ENCODE measurements around the gene CPSF4L. TPM values are rescaled to one million over a fixed set of nuclear protein-coding genes. Genes with fewer than 3 reads are reported as not detected.

Gene CPSF4L
- total RNA-seq, 4 donors from 2014 or later: not detected

GRCh38 chr17:73228748-73229236, 32.9 kb downstream of the CPSF4L start:
- no peak for TF ChIP-seq EP300 (IDR thresholded peaks at IDR 0.05)
- no peak for TF ChIP-seq CTCF (IDR thresholded peaks at IDR 0.05)
- no peak for TF ChIP-seq POLR2A (IDR thresholded peaks at IDR 0.05)
- WGBS, 2 donors: 0 to 3% methylated on average over 2 of the region's 2 CpGs
- Histone ChIP-seq H3K9me3 (no peaks in the 10 kb centered on the region), H3K27ac (peak overlapping the region in 3 of 4 donors; percentile 23 to 69 (median 67)), H3K4me3 (no peak overlapping the region), H3K4me1 (peaks cover 2 to 65% (median 31%) of the 10 kb centered on the region in 4 donors), H3K36me3 (no peaks in the 10 kb centered on the region), H3K27me3 (no peaks in the 10 kb centered on the region)
- peak; percentile 52 to 67 for DNase-seq (ENCODE audit: low spot score in 2 of 2)

- Histone ChIP-seq H3K9me3 (no peaks in the 10 kb centered on the region), H3K27ac (peak overlapping the region in 2 of 4 donors; percentile 38 to 57)
- WGBS, 2 donors: 61 to 65% methylated on average over 6 of the region's 6 CpGs
Observed at GRCh38 chr17:73227944-73228343, 33.7 kb downstream of the CPSF4L start.

GRCh38 chr17:73227379-73227778, 34.3 kb downstream of the CPSF4L start:
- H3K4me3 ChIP-seq: no peak overlapping the region
- WGBS, 2 donors: 53 to 64% methylated on average over 3 of the region's 3 CpGs
- peaks cover 2 to 67% (median 28%) of the 10 kb centered on the region in 4 donors for H3K4me1 ChIP-seq
- H3K27ac ChIP-seq: peak overlapping the region in 2 of 4 donors; percentile 38 to 57
- peaks cover 0 to 5% (median 0%) of the 10 kb centered on the region in 3 donors for H3K36me3 ChIP-seq
- DNase-seq (ENCODE audit: low spot score in 2 of 2): no peak
- TF ChIP-seq CTCF (IDR thresholded peaks at IDR 0.05): no peak
- TF ChIP-seq EP300 (IDR thresholded peaks at IDR 0.05): no peak
- no peak for TF ChIP-seq POLR2A (IDR thresholded peaks at IDR 0.05)
- no peaks in the 10 kb centered on the region for H3K27me3 ChIP-seq
- no peaks in the 10 kb centered on the region for H3K9me3 ChIP-seq

More at GRCh38 chr17:73227944-73228343, 33.7 kb downstream of the CPSF4L start:
- TF ChIP-seq EP300 (IDR thresholded peaks at IDR 0.05) (no peak), CTCF (IDR thresholded peaks at IDR 0.05) (no peak), POLR2A (IDR thresholded peaks at IDR 0.05) (no peak)
- Histone ChIP-seq H3K4me3 (no peak overlapping the region), H3K36me3 (peaks cover 0 to 2% (median 0%) of the 10 kb centered on the region in 3 donors), H3K27me3 (no peaks in the 10 kb centered on the region), H3K4me1 (peaks cover 2 to 63% (median 28%) of the 10 kb centered on the region in 4 donors)
- DNase-seq (ENCODE audit: low spot score in 2 of 2): no peak

- Histone ChIP-seq H3K27ac (peak overlapping the region in 3 of 4 donors; percentile 14 to 57 (median 38)), H3K27me3 (no peaks in the 10 kb centered on the region), H3K4me3 (no peak overlapping the region), H3K36me3 (peaks cover 0 to 5% (median 0%) of the 10 kb centered on the region in 3 donors), H3K9me3 (no peaks in the 10 kb centered on the region), H3K4me1 (peaks cover 2 to 67% (median 28%) of the 10 kb centered on the region in 4 donors)
- DNase-seq (ENCODE audit: low spot score in 2 of 2): no peak
- no peak for TF ChIP-seq CTCF (IDR thresholded peaks at IDR 0.05)
- no peak for TF ChIP-seq POLR2A (IDR thresholded peaks at IDR 0.05)
- TF ChIP-seq EP300 (IDR thresholded peaks at IDR 0.05): no peak
- 35 to 40% methylated on average over 3 of the region's 3 CpGs for WGBS, 2 donors
Observed at GRCh38 chr17:73226556-73227172, 35.0 kb downstream of the CPSF4L start.

DNA sequence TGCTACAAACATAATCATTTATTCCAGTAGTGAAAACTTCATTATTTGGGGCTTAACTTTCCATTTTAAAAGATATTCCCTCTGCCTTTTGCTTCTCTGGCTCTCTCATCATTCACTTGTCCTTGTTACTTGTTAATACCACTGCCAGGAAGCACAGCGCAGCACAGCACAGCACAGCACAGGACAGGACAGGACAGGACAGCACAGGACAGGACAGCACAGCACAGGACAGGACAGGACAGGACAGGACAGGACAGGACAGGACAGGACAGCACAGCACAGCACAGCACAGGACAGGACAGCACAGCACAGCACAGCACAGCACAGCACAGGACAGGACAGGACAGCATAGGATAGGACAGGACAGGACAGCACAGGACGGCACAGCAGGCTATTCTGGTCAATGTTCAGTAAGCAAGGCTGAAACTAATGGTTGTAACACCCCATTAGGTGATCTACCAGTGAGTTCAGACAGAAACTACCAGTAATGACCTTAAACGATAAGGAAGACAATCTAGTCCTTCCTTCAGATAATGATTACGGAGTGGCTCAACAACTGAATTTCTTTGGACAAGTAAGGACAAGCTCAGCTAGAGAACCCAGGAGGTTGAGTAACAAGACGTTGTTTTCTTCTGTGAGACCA, 36.9 kb downstream of the CPSF4L start:
- TF ChIP-seq CTCF (IDR thresholded peaks at IDR 0.05) (no peak), EP300 (IDR thresholded peaks at IDR 0.05) (no peak), POLR2A (IDR thresholded peaks at IDR 0.05) (no peak)

More for the DNA sequence above, 36.9 kb downstream of the CPSF4L start:
- Histone ChIP-seq H3K4me3 (no peak overlapping the region), H3K27me3 (no peaks in the 10 kb centered on the region), H3K9me3 (no peaks in the 10 kb centered on the region), H3K4me1 (peaks cover 2 to 51% (median 22%) of the 10 kb centered on the region in 4 donors), H3K36me3 (peaks cover 0 to 5% (median 0%) of the 10 kb centered on the region in 3 donors), H3K27ac (no peak overlapping the region)
- no peak for DNase-seq (ENCODE audit: low spot score in 2 of 2)
- WGBS, 2 donors: 88 to 90% methylated on average over 5 of the region's 5 CpGs

All from tibial nerve (tissue), 4 donors.